K562 (cell line): ENCODE results near the gene THADA. TPM values are rescaled to one million over a fixed set of nuclear protein-coding genes. Genes with fewer than 3 reads are reported as not detected.

Source experiments
- EP400 ChIP-seq: fragments of 450-650 bp; IDR thresholded peaks from 2 replicates; pipeline ENCODE4 v1.6.1; 2017; ENCODE audit warnings: antibody characterized with exemption, mild to moderate bottlenecking, moderate library complexity
- FUS ChIP-seq: fragments of 200-400 bp; formaldehyde crosslinking; optimal IDR thresholded peaks from 2 replicates; pipeline ENCODE3; 2017; ENCODE audit warnings: low read depth, low read length
- GTF2F1 ChIP-seq: IDR thresholded peaks from 2 replicates; pipeline ENCODE4 v1.6.1; 2011; ENCODE audit warnings: low read depth, low read length, improper control_type of control experiment
- MAFK ChIP-seq: IDR thresholded peaks from 2 replicates; pipeline ENCODE4 v1.6.1; 2011; ENCODE audit warnings: low read length, improper control_type of control experiment
- MCM3 ChIP-seq: fragments of 450-650 bp; IDR thresholded peaks from 2 replicates; pipeline ENCODE4 v1.6.1; 2016
- NUFIP1 ChIP-seq: fragments of 450-650 bp; IDR thresholded peaks from 2 replicates; pipeline ENCODE4 v1.6.1; 2018; ENCODE audit not compliant: partially characterized antibody
- POLR2G ChIP-seq: fragments of 200-400 bp; formaldehyde crosslinking; IDR thresholded peaks from 2 replicates; pipeline ENCODE4 v1.6.1; 2017; ENCODE audit warnings: low read depth, mild to moderate bottlenecking, antibody characterized with exemption, low read length, moderate library complexity
- TAF9B ChIP-seq: fragments of 450-650 bp; IDR thresholded peaks from 2 replicates; pipeline ENCODE4 v1.6.1; 2018; ENCODE audit warnings: mild to moderate bottlenecking; ENCODE audit not compliant: partially characterized antibody
- ZBTB7A ChIP-seq: IDR thresholded peaks from 2 replicates; pipeline ENCODE4 v1.6.1; 2011; ENCODE audit warnings: low read depth, mild to moderate bottlenecking, low read length, moderate library complexity, borderline replicate concordance; ENCODE audit not compliant: control insufficient read depth
- ZC3H8 ChIP-seq: fragments of 450-650 bp; IDR thresholded peaks from 2 replicates; pipeline ENCODE4 v1.6.1; 2017
- polyA plus RNA-seq, 8 experiments: library from polyadenylated mRNA; depleted of rRNA in 4 of 8; stranded (reverse) in 5 of 8; unstranded in 3 of 8; fragments of >200 nt; fragmentation: Nextera tagmentation in 2 of 8; fragmentation: Illumina TruSeq in 1 of 8; extraction: Ambion mirVana in 2 of 8; extraction: Trizol in 1 of 8; gene quantifications; 2 replicates each; pipeline versions ENCODE4 v1.2.1 to v1.2.3, GENCODE V29; 2011 to 2014; ENCODE audit warnings: inconsistent platforms in 1 of 8, missing spikeins in 1 of 8
- total RNA-seq, 7 experiments: library from RNA; depleted of rRNA in 6 of 7; stranded (reverse); fragments of >200 nt in 6 of 7; fragmentation: Illumina TruSeq in 2 of 7; extraction: Trizol in 2 of 7; gene quantifications; 2 replicates each; pipeline versions ENCODE4 v1.2.1 to v1.2.3, GENCODE V29; 2011 to 2021; ENCODE audit warnings: low replicate concordance in 1 of 7
- TF ChIP-seq, protein P1 (sequence below): fragments of 250-450 bp; sonication (Bioruptor Pico); IDR thresholded peaks from 2 replicates; pipeline ENCODE4 v1.8.0; 2022; ENCODE audit warnings: inconsistent platforms, mild to moderate bottlenecking, moderate library complexity, borderline replicate concordance
- TF ChIP-seq, protein P2 (sequence below): sonication (generic); formaldehyde crosslinking; IDR thresholded peaks from 2 replicates; pipeline ENCODE4 v1.4.0; 2020; ENCODE audit warnings: mild to moderate bottlenecking, missing genetic modification reagents
- TF ChIP-seq, protein P3 (sequence below): fragments of 250-450 bp; sonication (Bioruptor Pico); IDR thresholded peaks from 2 replicates; pipeline ENCODE4 v1.8.0; 2022; ENCODE audit warnings: moderate library complexity, mild to moderate bottlenecking, inconsistent platforms
- TF ChIP-seq, protein P4 (sequence below): fragments of 250-450 bp; sonication (Bioruptor Pico); IDR thresholded peaks from 2 replicates; pipeline ENCODE4 v1.5.1; 2021; ENCODE audit warnings: mild to moderate bottlenecking
- TF ChIP-seq, protein P5 (sequence below): fragments of 450-650 bp; formaldehyde crosslinking; IDR thresholded peaks from 2 replicates; pipeline ENCODE4 v1.4.0; 2020; ENCODE audit warnings: mild to moderate bottlenecking, mixed read lengths
- TF ChIP-seq, protein P6 (sequence below): fragments of 450-650 bp; IDR thresholded peaks from 2 replicates; pipeline ENCODE4 v1.6.1; 2014; ENCODE audit warnings: low read depth, mild to moderate bottlenecking, moderate library complexity, borderline replicate concordance
- TF ChIP-seq, protein P7 (sequence below): fragments of 450-650 bp; formaldehyde crosslinking; IDR thresholded peaks from 2 replicates; pipeline ENCODE4 v1.4.0; 2022; ENCODE audit warnings: mild to moderate bottlenecking, moderate library complexity

THADA gene
- total and polyA plus RNA-seq, 9 of the 15 experiments (the other 6 are each of a cell fraction or from before 2014, with no cell fraction given): 17.8 to 34.7 (median 31.9) TPM

DNA sequence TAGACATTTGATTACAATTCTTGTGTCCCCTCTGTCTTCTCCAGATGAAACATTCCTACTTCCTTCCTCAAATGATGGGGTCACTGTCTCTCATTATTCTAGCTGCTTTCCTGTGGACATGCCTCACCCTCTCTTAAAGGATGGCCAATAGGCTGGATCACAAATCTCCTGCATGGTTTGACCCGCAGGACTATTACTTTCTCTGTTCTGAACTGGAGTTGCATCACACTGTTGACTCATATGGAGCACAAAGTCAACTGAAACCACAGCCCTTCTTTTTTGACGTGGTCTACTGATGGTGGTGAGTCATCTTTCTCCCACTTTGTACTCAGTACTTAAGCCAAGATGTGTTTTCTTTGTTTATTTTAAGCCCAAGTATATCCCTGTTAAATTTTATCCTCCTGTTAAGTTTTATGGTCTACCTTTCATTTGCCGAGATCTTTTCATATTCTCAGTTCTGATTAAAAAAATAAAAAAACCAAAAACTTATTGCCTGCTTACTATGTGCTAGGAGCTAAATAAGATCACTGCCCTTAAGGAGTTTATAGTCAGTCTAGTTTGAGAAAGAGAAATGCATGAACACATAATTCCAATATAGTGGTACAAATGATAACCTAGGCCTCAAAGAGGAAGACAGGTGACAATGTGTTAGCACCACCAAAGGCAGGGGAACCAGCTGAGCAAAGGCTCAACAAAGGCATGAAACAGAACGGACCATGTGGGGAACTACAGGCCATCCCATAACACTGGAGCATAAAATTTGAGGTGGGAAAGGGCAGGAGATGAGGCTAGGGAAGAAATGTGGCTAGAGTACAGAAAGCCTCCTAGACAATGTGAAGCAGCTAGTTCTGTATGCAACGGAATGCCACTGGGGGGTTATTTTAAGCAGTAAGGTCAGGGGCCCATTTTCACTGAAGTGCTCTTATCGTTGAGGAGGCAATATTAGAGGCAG, 301.8 kb downstream of the THADA start (continued):
- TF ChIP-seq, protein P1, sequence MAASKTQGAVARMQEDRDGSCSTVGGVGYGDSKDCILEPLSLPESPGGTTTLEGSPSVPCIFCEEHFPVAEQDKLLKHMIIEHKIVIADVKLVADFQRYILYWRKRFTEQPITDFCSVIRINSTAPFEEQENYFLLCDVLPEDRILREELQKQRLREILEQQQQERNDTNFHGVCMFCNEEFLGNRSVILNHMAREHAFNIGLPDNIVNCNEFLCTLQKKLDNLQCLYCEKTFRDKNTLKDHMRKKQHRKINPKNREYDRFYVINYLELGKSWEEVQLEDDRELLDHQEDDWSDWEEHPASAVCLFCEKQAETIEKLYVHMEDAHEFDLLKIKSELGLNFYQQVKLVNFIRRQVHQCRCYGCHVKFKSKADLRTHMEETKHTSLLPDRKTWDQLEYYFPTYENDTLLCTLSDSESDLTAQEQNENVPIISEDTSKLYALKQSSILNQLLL (CRISPR knock-in tag): no peak
- TF ChIP-seq, protein P2, sequence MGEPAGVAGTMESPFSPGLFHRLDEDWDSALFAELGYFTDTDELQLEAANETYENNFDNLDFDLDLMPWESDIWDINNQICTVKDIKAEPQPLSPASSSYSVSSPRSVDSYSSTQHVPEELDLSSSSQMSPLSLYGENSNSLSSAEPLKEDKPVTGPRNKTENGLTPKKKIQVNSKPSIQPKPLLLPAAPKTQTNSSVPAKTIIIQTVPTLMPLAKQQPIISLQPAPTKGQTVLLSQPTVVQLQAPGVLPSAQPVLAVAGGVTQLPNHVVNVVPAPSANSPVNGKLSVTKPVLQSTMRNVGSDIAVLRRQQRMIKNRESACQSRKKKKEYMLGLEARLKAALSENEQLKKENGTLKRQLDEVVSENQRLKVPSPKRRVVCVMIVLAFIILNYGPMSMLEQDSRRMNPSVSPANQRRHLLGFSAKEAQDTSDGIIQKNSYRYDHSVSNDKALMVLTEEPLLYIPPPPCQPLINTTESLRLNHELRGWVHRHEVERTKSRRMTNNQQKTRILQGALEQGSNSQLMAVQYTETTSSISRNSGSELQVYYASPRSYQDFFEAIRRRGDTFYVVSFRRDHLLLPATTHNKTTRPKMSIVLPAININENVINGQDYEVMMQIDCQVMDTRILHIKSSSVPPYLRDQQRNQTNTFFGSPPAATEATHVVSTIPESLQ: peak; percentile 77; the same call in 1 of the 2 replicates
- TF ChIP-seq, protein P3, sequence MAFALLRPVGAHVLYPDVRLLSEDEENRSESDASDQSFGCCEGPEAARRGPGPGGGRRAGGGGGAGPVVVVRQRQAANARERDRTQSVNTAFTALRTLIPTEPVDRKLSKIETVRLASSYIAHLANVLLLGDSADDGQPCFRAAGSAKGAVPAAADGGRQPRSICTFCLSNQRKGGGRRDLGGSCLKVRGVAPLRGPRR: no peak
- TF ChIP-seq, protein P4, sequence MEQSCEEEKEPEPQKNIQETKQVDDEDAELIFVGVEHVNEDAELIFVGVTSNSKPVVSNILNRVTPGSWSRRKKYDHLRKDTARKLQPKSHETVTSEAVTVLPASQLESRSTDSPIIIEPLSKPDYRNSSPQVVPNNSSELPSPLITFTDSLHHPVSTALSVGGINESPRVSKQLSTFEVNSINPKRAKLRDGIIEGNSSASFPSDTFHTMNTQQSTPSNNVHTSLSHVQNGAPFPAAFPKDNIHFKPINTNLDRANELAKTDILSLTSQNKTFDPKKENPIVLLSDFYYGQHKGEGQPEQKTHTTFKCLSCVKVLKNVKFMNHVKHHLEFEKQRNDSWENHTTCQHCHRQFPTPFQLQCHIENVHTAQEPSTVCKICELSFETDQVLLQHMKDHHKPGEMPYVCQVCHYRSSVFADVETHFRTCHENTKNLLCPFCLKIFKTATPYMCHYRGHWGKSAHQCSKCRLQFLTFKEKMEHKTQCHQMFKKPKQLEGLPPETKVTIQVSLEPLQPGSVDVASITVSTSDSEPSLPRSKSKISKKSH (CRISPR knock-in tag): no peak
- TF ChIP-seq, protein P5, sequence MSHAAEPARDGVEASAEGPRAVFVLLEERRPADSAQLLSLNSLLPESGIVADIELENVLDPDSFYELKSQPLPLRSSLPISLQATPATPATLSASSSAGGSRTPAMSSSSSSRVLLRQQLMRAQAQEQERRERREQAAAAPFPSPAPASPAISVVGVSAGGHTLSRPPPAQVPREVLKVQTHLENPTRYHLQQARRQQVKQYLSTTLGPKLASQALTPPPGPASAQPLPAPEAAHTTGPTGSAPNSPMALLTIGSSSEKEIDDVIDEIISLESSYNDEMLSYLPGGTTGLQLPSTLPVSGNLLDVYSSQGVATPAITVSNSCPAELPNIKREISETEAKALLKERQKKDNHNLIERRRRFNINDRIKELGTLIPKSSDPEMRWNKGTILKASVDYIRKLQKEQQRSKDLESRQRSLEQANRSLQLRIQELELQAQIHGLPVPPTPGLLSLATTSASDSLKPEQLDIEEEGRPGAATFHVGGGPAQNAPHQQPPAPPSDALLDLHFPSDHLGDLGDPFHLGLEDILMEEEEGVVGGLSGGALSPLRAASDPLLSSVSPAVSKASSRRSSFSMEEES (CRISPR knock-in tag): no peak
- TF ChIP-seq GTF2F1 (no peak), POLR2G (no peak), TAF9B (peak; percentile 83), NUFIP1 (no peak), MCM3 (no peak), FUS (no peak), EP400 (peak; percentile 84), MAFK (peak; percentile 46; the same call in 1 of the 2 replicates), ZBTB7A (no peak), ZC3H8 (no peak)
- TF ChIP-seq, protein P6, sequence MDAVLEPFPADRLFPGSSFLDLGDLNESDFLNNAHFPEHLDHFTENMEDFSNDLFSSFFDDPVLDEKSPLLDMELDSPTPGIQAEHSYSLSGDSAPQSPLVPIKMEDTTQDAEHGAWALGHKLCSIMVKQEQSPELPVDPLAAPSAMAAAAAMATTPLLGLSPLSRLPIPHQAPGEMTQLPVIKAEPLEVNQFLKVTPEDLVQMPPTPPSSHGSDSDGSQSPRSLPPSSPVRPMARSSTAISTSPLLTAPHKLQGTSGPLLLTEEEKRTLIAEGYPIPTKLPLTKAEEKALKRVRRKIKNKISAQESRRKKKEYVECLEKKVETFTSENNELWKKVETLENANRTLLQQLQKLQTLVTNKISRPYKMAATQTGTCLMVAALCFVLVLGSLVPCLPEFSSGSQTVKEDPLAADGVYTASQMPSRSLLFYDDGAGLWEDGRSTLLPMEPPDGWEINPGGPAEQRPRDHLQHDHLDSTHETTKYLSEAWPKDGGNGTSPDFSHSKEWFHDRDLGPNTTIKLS: peak; percentile 81; the same call in 1 of the 2 replicates
- TF ChIP-seq, protein P7, sequence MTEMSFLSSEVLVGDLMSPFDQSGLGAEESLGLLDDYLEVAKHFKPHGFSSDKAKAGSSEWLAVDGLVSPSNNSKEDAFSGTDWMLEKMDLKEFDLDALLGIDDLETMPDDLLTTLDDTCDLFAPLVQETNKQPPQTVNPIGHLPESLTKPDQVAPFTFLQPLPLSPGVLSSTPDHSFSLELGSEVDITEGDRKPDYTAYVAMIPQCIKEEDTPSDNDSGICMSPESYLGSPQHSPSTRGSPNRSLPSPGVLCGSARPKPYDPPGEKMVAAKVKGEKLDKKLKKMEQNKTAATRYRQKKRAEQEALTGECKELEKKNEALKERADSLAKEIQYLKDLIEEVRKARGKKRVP (CRISPR knock-in tag): peak; percentile 96
